DND-41 (cell line): ENCODE data around the gene MYO1E.

Experiments used
- EZH2 ChIP-seq: IDR thresholded peaks from 3 replicates; pipeline ENCODE4 v1.6.1; 2012; ENCODE audit warnings: borderline replicate concordance, low read depth, mild to moderate bottlenecking, moderate library complexity, low read length, inconsistent platforms; ENCODE audit not compliant: severe bottlenecking
- TF ChIP-seq, protein P1 (sequence below): IDR thresholded peaks from 2 replicates; pipeline ENCODE4 v1.5.1; 2012; ENCODE audit warnings: borderline replicate concordance, low read length, moderate library complexity, mild to moderate bottlenecking; ENCODE audit not compliant: poor library complexity, severe bottlenecking; ENCODE audit errors: extremely low read depth

DNA sequence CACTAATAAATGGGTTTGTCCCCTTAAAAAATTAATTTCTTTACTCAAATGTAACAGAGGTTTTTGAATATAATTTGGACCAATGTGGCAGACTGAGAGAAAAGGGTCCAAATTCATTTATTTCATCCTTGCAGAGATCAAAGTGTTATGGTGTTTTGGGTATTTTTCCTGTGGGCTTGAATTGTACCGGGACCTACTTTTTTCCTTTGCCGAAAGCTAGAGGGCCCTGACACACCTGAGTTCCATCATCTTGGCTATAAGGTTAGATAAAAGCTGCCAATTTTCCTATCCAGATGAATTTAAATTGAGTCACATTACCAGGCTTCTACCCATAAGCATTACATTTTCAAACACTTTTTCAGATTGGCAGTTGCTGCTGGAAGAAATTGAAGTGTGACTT is 266.8 kb downstream of the MYO1E start:
- TF ChIP-seq, protein P1, sequence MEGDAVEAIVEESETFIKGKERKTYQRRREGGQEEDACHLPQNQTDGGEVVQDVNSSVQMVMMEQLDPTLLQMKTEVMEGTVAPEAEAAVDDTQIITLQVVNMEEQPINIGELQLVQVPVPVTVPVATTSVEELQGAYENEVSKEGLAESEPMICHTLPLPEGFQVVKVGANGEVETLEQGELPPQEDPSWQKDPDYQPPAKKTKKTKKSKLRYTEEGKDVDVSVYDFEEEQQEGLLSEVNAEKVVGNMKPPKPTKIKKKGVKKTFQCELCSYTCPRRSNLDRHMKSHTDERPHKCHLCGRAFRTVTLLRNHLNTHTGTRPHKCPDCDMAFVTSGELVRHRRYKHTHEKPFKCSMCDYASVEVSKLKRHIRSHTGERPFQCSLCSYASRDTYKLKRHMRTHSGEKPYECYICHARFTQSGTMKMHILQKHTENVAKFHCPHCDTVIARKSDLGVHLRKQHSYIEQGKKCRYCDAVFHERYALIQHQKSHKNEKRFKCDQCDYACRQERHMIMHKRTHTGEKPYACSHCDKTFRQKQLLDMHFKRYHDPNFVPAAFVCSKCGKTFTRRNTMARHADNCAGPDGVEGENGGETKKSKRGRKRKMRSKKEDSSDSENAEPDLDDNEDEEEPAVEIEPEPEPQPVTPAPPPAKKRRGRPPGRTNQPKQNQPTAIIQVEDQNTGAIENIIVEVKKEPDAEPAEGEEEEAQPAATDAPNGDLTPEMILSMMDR, result peak; percentile 30
- TF ChIP-seq EZH2, result no peak
